Stimulated activated naive B cell treated with anti-CD40 and anti-IgM and Interleukin-4, amounts not matched to agents 10 μg/mL and 1 μg/mL and 100 μg/mL, for 72 hours (primary cell): ENCODE measurements around the gene HINT3.
"Not testable (repeated sequence)": the region's sequence is repeated elsewhere in the genome, so short reads cannot be mapped to it uniquely, and the experiment has no call there.

ENCODE experiments used
- ATAC-seq, 2 donors: fragments of 150-1000 bp; cut with Tn5 transposase; replicated peaks; 2 replicates each; pipeline ENCODE4 v1.10.0; 2021; ENCODE audit warnings: moderate library complexity in 1 of 2
- DNase-seq: peaks from one replicate; pipeline ENCODE4 v3.0.0; 2021
- H3K27ac Mint-ChIP-seq: one replicate; pipeline ENCODE4 v1.8.0; 2022; ENCODE audit warnings: mild to moderate bottlenecking, mixed read lengths
- H3K27me3 Mint-ChIP-seq, 2 donors: one replicate each; pipeline ENCODE4 v1.8.0; 2022; ENCODE audit warnings: mixed read lengths in 2 of 2
- H3K36me3 Mint-ChIP-seq, 2 donors: one replicate each; pipeline ENCODE4 v1.8.0; 2022; ENCODE audit warnings: mixed read lengths in 2 of 2, mild to moderate bottlenecking in 1 of 2
- H3K4me1 Mint-ChIP-seq, 2 donors: one replicate each; pipeline ENCODE4 v1.8.0; 2022; ENCODE audit warnings: mixed read lengths in 2 of 2, mild to moderate bottlenecking in 1 of 2
- H3K4me3 Mint-ChIP-seq, 2 donors: one replicate each; pipeline ENCODE4 v1.8.0; 2022; ENCODE audit warnings: mild to moderate bottlenecking in 2 of 2, mixed read lengths in 2 of 2, moderate library complexity in 1 of 2
- H3K9me3 Mint-ChIP-seq, 2 donors: one replicate each; pipeline ENCODE4 v1.8.0; 2022; ENCODE audit warnings: mixed read lengths in 2 of 2, mild to moderate bottlenecking in 1 of 2

The HINT3 gene

DNA sequence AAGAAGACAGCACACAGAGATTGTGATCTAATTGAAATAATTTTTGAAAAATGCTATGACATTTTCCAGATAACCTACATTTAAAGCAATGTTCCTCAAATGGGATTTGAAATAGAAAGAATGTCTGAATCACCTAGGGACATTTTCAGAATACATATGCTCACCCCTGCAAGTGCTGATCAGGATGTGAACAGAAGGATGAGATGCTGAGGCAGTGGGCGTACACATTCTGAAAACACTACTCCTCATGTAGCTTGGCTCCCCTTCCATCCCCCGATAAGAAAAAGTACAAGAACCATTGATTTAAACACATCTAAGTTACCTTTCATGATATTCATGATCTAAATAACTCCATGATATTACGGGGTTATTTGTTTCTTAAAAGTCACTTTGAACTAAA is 29.9 kb upstream of the HINT3 start:
- Mint-ChIP-seq H3K9me3 (no peaks in the 10 kb centered on the region), H3K27ac (no peak overlapping the region), H3K4me3 (no peak overlapping the region), H3K36me3 (peaks cover 26 to 51% of the 10 kb centered on the region in 2 donors), H3K27me3 (no peaks in the 10 kb centered on the region), H3K4me1 (peaks cover 4 to 8% of the 10 kb centered on the region in 2 donors)
- DNase-seq: no peak
- no peak for ATAC-seq

DNA sequence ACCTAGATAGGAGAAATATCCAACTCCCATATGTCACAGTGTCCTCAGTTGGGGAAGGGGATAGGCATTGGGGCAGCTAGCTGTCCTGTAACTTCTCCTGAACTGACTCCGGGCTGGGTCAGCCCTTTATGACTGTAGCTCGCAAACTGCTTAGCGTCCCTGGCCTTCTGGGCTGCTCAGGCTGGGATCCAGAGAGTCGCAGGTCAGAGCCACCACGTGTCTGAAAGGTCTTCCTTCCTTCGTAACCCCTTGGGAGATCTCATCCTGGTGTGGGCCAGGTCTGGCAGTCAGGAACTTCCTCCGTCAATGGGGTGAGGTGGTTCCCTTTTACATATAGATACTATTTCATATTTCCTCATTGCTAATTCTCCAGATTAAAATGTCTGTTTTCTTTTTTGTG is 28.8 kb upstream of the HINT3 start:
- peaks cover 26 to 45% of the 10 kb centered on the region in 2 donors for H3K36me3 Mint-ChIP-seq
- peaks cover 0 to 1% of the 10 kb centered on the region in 2 donors for H3K9me3 Mint-ChIP-seq
- H3K27ac Mint-ChIP-seq: peak overlapping the region; percentile 52
- ATAC-seq (peak; percentile 23 to 27), DNase-seq (no peak)
- peaks cover 4 to 8% of the 10 kb centered on the region in 2 donors for H3K4me1 Mint-ChIP-seq
- no peaks in the 10 kb centered on the region for H3K27me3 Mint-ChIP-seq
- H3K4me3 Mint-ChIP-seq: no peak overlapping the region

DNA sequence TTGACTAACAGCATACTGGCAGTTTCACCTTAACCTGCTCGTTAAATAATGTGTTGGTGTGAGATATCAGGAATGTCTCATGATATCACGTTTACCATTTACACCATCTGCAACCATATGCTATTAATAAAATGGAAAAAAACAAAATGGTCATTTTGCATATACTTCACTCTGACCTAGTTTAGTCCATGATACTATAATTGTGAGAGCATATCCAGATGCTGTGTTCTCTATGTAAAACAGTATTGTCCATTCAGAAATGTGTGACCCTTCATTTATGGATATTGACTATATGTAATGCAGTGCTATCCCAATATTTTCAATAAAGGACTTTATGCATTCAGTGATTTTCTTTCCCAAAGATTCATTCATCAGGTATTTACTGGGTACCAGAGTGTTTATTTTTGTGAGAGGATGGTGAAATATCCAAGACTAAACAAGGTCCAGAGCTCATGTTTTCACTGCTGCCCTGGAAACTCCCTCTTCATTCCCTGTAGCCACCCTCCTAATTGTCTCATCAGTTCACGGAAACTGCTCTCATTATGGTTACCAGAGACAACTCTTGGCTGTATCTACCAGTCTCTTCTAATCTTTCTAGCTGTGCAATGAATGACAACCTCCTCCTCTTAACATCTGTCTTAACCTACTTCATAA is 25.7 kb upstream of the HINT3 start:
- Mint-ChIP-seq H3K4me3 (no peak overlapping the region), H3K27ac (no peak overlapping the region), H3K36me3 (peaks cover 15 to 27% of the 10 kb centered on the region in 2 donors), H3K27me3 (no peaks in the 10 kb centered on the region), H3K9me3 (peaks cover 0 to 1% of the 10 kb centered on the region in 2 donors), H3K4me1 (peaks cover 4 to 8% of the 10 kb centered on the region in 2 donors)
- ATAC-seq (no peak), DNase-seq (no peak)

DNA sequence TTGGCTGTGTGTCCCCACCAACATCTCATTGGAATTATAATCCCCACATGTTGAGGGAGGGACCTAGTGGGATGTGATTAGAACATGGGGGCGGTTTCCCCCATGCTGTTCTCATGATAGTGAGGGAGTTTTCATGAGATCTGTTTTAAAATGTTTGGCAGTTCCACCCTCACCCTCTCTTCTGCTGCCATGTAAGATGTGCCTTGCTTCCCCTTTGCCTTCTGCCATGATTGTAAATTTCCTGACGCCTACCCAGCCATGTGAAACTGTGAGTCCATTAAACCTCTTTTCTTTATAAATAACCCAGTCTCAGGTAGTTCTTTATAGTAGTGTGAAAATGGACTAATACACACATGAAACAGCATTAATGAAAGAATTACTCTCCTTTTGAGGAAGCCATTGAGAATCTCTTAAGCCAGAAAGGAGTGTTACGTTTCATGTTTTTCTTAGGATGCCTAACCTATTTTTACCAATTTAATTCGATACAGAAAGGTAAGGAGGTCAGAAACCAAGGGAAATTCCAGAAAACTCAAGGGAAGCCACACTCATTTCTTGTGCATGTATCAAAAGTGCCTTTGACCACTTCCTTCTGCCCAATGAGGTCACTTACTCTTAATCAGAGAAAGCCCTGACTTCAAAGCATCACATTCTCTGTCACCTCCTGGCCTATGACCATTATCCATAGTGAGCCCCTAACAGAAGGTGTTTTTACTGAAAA is 24.7 kb upstream of the HINT3 start:
- Mint-ChIP-seq H3K27ac (no peak overlapping the region), H3K27me3 (no peaks in the 10 kb centered on the region), H3K4me3 (no peak overlapping the region), H3K4me1 (peaks cover 4 to 8% of the 10 kb centered on the region in 2 donors), H3K36me3 (peaks cover 15 to 27% of the 10 kb centered on the region in 2 donors), H3K9me3 (peaks cover 0 to 1% of the 10 kb centered on the region in 2 donors)
- DNase-seq (no peak), ATAC-seq (peak; percentile 54 to 81)

DNA sequence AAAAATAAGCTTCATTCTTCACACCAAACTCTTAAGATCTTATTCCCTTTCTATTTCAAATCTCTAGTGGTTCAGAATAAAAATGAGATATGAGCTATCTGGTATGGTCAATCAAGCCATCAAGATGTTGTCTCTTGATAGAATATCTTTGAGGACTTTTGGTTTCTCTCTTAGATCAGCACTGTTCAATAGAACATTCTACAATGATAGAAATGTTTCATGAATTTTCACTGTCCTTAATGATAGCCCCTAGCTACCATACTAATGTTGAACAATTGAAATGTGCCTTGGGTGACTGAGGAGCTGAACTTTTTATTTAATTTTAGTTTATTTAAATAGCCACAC is 24.1 kb upstream of the HINT3 start:
- H3K27ac Mint-ChIP-seq: no peak overlapping the region
- H3K36me3 Mint-ChIP-seq: peaks cover 15 to 27% of the 10 kb centered on the region in 2 donors
- H3K27me3 Mint-ChIP-seq: no peaks in the 10 kb centered on the region
- H3K9me3 Mint-ChIP-seq: peaks cover 0 to 1% of the 10 kb centered on the region in 2 donors
- no peak overlapping the region for H3K4me3 Mint-ChIP-seq
- ATAC-seq: no peak
- H3K4me1 Mint-ChIP-seq: peaks cover 4 to 8% of the 10 kb centered on the region in 2 donors
- no peak for DNase-seq

DNA sequence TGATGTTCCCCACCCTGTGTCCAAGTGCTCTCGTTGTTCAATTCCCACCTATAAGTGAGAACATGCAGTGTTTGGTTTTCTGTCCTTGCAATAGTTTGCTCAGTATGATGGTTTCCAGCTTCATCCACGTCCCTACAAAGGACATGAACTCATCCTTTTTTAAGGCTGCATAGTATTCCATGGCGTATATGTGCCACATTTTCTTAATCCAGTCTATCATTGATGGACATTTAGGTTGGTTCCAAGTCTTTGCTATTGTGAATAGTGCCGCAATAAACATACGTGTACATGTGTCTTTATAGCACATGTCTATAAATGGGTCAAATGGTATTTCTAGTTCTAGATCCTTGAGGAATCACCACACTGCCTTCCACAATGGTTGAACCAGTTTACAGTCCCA is 21.1 kb upstream of the HINT3 start:
- H3K27me3 Mint-ChIP-seq, H3K9me3 Mint-ChIP-seq, H3K4me1 Mint-ChIP-seq, H3K4me3 Mint-ChIP-seq, H3K27ac Mint-ChIP-seq, ATAC-seq, DNase-seq: not testable (repeated sequence)
- peaks cover 8 to 12% of the 10 kb centered on the region in 2 donors for H3K36me3 Mint-ChIP-seq

DNA sequence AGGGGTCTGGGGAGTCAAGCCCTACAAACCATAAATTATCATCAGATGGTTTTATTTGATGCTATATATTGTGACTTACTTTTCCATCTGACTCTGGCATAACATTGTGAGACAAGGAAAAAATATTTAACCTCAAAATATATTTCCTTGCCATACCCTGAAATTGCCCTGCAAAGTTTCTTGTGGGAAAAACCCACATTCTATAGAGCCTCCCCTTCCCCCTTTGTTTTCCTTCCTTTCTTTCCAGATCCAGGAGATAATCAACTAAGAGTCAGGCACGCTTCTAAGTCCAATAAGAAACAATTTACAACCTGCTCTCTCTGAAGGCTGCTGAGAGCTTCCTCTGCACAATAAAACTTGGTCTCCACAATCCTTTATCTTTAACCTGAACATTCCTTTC is 17.5 kb upstream of the HINT3 start:
- DNase-seq: no peak
- Mint-ChIP-seq H3K4me3 (no peak overlapping the region), H3K27ac (no peak overlapping the region), H3K4me1 (no peaks in the 10 kb centered on the region), H3K9me3 (no peaks in the 10 kb centered on the region), H3K36me3 (no peaks in the 10 kb centered on the region), H3K27me3 (peaks cover 0 to 11% of the 10 kb centered on the region in 2 donors)
- ATAC-seq: no peak

DNA sequence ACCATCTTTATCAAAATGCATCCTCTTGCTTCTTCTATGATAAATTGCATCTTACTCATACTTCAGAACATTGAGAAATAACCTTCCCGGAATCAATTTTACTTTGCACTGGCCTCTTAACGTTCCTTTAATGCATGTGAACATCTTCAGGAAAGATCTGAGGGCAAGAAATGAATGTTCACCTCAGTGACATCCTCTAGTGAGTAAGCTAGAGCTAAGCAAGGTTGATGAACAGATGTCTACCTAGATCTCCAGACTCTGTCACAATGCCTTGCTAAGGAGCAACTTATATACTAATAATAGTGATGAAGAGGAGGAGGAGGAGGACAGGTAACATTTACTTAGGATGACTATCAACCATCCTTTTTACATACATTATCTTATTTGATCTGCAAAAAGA is 16.8 kb upstream of the HINT3 start:
- Mint-ChIP-seq H3K4me3 (no peak overlapping the region), H3K9me3 (no peaks in the 10 kb centered on the region), H3K36me3 (no peaks in the 10 kb centered on the region), H3K27ac (no peak overlapping the region), H3K27me3 (peaks cover 0 to 11% of the 10 kb centered on the region in 2 donors), H3K4me1 (no peaks in the 10 kb centered on the region)
- no peak for ATAC-seq
- DNase-seq: no peak

DNA sequence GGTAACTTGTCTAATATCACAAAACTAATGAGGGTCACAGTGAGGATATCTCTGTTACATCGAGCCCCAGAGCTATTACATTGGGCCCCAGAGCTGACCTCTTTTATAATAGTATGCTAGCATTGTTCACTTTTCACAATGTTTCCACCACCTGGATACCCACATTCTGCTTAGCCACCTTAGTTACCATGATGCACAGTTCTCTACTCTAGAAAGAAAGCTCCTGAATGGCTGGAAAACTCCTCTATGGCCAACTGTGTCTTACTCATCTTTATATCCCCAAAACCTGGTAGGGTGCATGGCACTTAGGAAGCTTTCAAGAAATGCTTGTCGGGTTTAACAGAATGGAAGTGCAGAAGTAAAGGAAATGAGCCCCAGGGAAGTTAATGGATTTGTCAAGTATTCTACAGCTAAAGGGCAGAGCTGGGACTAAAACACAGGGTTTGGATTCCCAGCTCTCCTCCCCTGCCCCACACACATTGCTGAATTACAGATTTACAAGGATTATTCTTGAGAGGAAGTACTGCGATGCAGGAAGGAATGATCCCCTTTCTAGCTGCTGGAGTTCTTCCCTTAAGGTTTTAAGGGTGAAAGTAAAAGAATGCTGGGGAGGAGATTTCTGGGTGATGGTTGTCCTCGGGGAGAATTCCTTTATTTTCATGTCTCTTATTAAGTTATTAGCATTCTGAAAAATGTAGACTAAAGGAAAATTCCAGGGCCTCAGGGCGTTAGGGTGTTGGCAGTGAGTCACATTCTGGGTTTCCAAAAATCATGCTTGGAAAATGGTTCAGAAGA is 16.1 kb upstream of the HINT3 start:
- no peak for ATAC-seq
- no peaks in the 10 kb centered on the region for H3K4me1 Mint-ChIP-seq
- no peak for DNase-seq
- H3K36me3 Mint-ChIP-seq: no peaks in the 10 kb centered on the region
- no peak overlapping the region for H3K4me3 Mint-ChIP-seq
- peaks cover 0 to 11% of the 10 kb centered on the region in 2 donors for H3K27me3 Mint-ChIP-seq
- no peaks in the 10 kb centered on the region for H3K9me3 Mint-ChIP-seq
- H3K27ac Mint-ChIP-seq: no peak overlapping the region

DNA sequence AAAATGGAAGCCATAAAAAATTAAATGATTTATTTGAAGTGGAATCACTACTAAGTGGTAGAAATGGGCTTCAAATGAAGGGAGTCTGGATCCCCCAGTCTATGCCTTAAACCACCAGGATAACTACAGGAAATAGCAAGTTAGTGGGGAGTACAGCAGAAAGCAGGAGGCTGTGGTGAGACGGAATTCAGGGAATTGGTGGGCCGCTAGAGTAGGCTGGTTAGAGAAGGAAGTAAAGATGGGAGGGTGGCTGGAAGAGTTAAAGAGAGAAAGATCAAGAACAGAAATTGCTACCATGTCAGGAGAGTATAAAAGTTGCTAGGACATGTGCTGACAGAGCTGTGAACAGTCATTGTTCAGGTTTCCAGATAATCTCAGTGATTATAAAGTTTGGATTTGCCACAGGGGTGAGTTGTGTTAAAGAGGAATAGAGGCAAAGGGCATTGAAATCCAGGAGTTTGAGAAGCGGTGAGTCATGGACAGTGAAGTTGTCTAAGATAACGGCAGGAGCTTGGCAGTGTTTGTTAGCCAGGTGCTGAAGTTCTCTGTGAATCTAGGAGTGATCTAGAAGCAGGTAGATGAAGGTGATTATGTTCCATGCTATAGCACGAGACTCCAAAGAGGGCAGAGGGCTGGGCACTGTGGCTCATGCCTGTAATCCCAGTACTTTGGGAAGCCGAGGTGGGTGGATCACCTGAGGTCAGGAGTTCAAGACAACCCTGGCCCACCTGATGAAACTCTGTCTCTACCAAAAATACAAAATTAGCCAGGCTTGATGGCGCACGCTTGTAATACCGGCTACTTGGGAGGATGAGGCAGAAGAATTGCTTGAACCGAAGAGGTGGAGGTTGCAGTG is 13.7 kb upstream of the HINT3 start:
- DNase-seq: no peak
- H3K27ac Mint-ChIP-seq: no peak overlapping the region
- no peak for ATAC-seq
- H3K9me3 Mint-ChIP-seq: no peaks in the 10 kb centered on the region
- H3K27me3 Mint-ChIP-seq: peaks cover 0 to 11% of the 10 kb centered on the region in 2 donors
- no peak overlapping the region for H3K4me3 Mint-ChIP-seq
- no peaks in the 10 kb centered on the region for H3K36me3 Mint-ChIP-seq
- H3K4me1 Mint-ChIP-seq: no peaks in the 10 kb centered on the region

DNA sequence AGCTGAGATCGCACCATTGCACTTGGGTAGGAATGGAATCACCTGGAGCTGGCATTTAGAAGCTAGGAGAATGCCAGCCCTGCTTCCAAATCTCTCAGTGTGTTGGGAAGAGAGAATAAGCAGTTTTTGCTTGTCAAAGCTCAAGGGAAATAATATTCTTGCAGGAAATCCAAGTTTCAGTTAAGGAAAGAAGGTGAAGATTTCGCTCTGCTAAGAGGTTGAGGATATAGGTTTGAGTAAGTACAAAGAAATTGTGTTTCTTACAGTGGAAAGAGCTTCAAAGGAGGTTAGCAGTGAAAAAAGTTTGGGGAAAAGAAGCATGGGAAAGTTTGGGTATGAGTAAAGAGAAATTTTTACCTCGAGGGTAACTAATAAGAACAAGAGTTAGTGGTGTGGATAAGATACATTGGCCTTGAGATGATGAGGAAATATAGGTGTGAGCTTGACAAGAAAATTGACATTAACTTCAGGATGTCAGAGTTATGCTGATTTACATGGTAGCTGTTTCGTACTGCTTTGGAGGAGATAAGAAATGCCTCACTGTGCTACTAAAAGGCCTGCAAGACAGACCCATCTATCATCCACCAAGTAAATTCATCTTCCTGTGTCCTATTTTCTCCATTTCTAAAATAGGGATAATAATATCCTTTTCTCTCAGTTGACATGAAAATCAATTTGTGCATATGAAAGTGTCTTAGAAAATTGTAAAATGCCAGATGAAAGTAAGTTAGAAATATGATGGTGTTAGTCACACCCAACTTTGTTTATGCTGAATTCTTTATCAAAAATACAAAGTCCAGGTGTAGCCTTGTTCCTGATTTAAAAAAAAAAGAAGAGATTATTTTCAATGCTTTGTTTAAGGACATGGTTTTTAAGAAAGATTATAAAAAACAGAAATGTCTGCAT is 12.8 kb upstream of the HINT3 start:
- Mint-ChIP-seq H3K4me3 (no peak overlapping the region), H3K36me3 (no peaks in the 10 kb centered on the region), H3K4me1 (no peaks in the 10 kb centered on the region), H3K27ac (no peak overlapping the region), H3K9me3 (no peaks in the 10 kb centered on the region), H3K27me3 (peaks cover 0 to 11% of the 10 kb centered on the region in 2 donors)
- no peak for ATAC-seq
- DNase-seq: no peak

DNA sequence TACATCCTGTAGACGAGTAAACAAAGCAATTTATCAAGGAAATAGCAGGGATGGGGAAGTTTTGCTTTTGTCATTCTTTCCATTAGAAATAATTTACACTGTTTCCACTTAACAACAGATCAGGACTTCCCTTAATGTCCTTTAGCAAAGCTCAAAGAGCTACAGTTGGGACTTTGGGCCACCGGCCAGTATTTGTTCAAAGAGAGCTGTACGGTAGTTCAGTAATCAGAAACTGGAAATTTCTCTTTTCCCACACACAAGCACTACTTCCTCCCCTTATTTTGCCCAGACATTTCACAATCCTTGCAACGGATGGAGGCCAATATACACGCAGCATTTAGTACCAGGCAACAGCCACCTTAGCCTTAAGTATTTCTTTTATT is 12.1 kb upstream of the HINT3 start:
- peaks cover 0 to 11% of the 10 kb centered on the region in 2 donors for H3K27me3 Mint-ChIP-seq
- no peak for ATAC-seq
- H3K4me3 Mint-ChIP-seq: no peak overlapping the region
- H3K9me3 Mint-ChIP-seq: no peaks in the 10 kb centered on the region
- no peak for DNase-seq
- no peak overlapping the region for H3K27ac Mint-ChIP-seq
- H3K36me3 Mint-ChIP-seq: no peaks in the 10 kb centered on the region
- no peaks in the 10 kb centered on the region for H3K4me1 Mint-ChIP-seq

DNA sequence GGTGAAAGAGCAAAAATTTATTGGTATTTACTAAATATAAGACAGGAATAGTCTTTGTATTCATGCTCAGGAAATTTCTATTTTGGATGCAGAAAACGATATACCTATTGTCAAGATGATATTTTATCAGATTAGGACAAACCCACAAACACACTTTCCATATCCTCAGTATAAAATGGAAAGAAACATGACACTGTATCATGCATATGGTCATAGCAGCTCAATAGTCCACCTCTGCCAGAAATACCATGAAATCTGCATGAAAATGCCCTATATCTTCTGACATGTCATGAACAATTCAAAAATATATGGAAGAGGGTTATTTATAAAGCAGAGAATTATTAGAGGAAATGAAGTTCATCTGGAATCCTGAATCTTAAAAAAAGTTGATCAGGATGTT is 11.7 kb upstream of the HINT3 start:
- no peaks in the 10 kb centered on the region for H3K36me3 Mint-ChIP-seq
- no peak overlapping the region for H3K27ac Mint-ChIP-seq
- no peak overlapping the region for H3K4me3 Mint-ChIP-seq
- no peak for DNase-seq
- H3K4me1 Mint-ChIP-seq: no peaks in the 10 kb centered on the region
- no peaks in the 10 kb centered on the region for H3K9me3 Mint-ChIP-seq
- peaks cover 0 to 11% of the 10 kb centered on the region in 2 donors for H3K27me3 Mint-ChIP-seq
- no peak for ATAC-seq
